HEK293 (cell line): Measurements from ENCODE around the gene APELA.

Experiments used
- ATF2 ChIP-seq: fragments of 450-650 bp; formaldehyde crosslinking; IDR thresholded peaks from 2 replicates; pipeline ENCODE4 v1.5.1; 2016; ENCODE audit warnings: missing biosample characterization, missing genetic modification characterization, low read depth
- CTCF ChIP-seq: fragments of 450-650 bp; formaldehyde crosslinking; IDR thresholded peaks from 2 replicates; pipeline ENCODE4 v1.5.1; 2016; ENCODE audit warnings: missing biosample characterization, missing genetic modification characterization
- FEZF1 ChIP-seq: fragments of 450-650 bp; formaldehyde crosslinking; IDR thresholded peaks from 2 replicates; pipeline ENCODE4 v1.5.1; 2016; ENCODE audit warnings: missing biosample characterization, missing genetic modification characterization
- GLIS1 ChIP-seq: fragments of 450-650 bp; formaldehyde crosslinking; IDR thresholded peaks from 2 replicates; pipeline ENCODE4 v1.5.1; 2016; ENCODE audit warnings: missing biosample characterization, missing genetic modification characterization
- MZF1 ChIP-seq: fragments of 450-650 bp; formaldehyde crosslinking; IDR thresholded peaks from 2 replicates; pipeline ENCODE4 v1.5.1; 2017; ENCODE audit warnings: missing biosample characterization, missing genetic modification characterization, borderline replicate concordance
- TCF7L2 ChIP-seq: IDR thresholded peaks from 2 replicates; pipeline ENCODE4 v1.6.1; 2011; ENCODE audit warnings: low read depth, mild to moderate bottlenecking, inconsistent platforms, low read length, moderate library complexity, borderline replicate concordance
- YY1 ChIP-seq: fragments of 450-650 bp; formaldehyde crosslinking; IDR thresholded peaks from 2 replicates; pipeline ENCODE4 v1.5.1; 2018; ENCODE audit warnings: missing biosample characterization, missing genetic modification characterization
- ZBTB8A ChIP-seq: fragments of 450-650 bp; formaldehyde crosslinking; IDR thresholded peaks from 2 replicates; pipeline ENCODE4 v1.5.1; 2016; ENCODE audit warnings: missing biosample characterization, missing genetic modification characterization
- ZNF138 ChIP-seq: fragments of 450-650 bp; formaldehyde crosslinking; IDR thresholded peaks from 2 replicates; pipeline ENCODE4 v1.5.1; 2016; ENCODE audit warnings: missing biosample characterization, missing genetic modification characterization, borderline replicate concordance
- ZNF155 ChIP-seq: fragments of 450-650 bp; formaldehyde crosslinking; IDR thresholded peaks from 2 replicates; pipeline ENCODE4 v1.5.1; 2016; ENCODE audit warnings: missing biosample characterization, missing genetic modification characterization
- ZNF530 ChIP-seq: fragments of 450-650 bp; formaldehyde crosslinking; IDR thresholded peaks from 2 replicates; pipeline ENCODE4 v1.5.1; 2016; ENCODE audit warnings: low read depth, missing biosample characterization, missing genetic modification characterization
- ZNF561 ChIP-seq: fragments of 450-650 bp; IDR thresholded peaks from 2 replicates; pipeline ENCODE4 v1.5.1; 2018; ENCODE audit warnings: missing biosample characterization, missing genetic modification characterization, borderline replicate concordance
- ZNF747 ChIP-seq: fragments of 450-650 bp; formaldehyde crosslinking; IDR thresholded peaks from 2 replicates; pipeline ENCODE4 v1.5.1; 2016; ENCODE audit warnings: missing biosample characterization, missing genetic modification characterization
- TF ChIP-seq, protein P1 (sequence below): fragments of 450-650 bp; formaldehyde crosslinking; IDR thresholded peaks from 2 replicates; pipeline ENCODE4 v1.5.1; 2016; ENCODE audit warnings: missing biosample characterization, missing genetic modification characterization

DNA sequence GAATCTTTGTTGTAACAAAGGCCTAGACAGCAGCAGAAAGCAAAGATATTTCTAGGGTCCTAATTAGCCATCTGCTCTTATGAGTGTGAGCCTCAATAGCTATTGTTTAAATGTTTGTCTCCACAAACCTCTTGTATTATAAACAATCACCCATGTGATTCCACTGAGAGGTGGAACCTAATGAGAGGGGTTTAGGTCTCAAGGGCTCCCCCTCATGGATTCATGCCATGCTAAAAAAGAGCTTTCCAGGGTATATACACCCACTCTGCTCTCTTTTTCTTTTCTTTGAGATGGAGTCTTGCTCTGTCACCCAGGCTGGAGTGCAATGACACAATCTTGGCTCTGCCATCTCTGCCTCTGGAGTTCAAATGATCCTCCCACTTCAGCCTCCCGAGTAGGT is 58.4 kb downstream of the APELA start:
- TF ChIP-seq CTCF (tag by site-specific recombination): no peak
- TF ChIP-seq TCF7L2: no peak
- TF ChIP-seq MZF1 (tag by site-specific recombination): no peak
- TF ChIP-seq YY1 (tag by site-specific recombination): no peak
- no peak for TF ChIP-seq ZNF155 (tag by site-specific recombination)
- no peak for TF ChIP-seq FEZF1 (tag by site-specific recombination)
- no peak for TF ChIP-seq GLIS1 (tag by site-specific recombination)
- no peak for TF ChIP-seq ZNF747
- TF ChIP-seq ZBTB8A (tag by site-specific recombination): no peak
- TF ChIP-seq ZNF561 (tag by site-specific recombination): no peak
- TF ChIP-seq, protein P1, sequence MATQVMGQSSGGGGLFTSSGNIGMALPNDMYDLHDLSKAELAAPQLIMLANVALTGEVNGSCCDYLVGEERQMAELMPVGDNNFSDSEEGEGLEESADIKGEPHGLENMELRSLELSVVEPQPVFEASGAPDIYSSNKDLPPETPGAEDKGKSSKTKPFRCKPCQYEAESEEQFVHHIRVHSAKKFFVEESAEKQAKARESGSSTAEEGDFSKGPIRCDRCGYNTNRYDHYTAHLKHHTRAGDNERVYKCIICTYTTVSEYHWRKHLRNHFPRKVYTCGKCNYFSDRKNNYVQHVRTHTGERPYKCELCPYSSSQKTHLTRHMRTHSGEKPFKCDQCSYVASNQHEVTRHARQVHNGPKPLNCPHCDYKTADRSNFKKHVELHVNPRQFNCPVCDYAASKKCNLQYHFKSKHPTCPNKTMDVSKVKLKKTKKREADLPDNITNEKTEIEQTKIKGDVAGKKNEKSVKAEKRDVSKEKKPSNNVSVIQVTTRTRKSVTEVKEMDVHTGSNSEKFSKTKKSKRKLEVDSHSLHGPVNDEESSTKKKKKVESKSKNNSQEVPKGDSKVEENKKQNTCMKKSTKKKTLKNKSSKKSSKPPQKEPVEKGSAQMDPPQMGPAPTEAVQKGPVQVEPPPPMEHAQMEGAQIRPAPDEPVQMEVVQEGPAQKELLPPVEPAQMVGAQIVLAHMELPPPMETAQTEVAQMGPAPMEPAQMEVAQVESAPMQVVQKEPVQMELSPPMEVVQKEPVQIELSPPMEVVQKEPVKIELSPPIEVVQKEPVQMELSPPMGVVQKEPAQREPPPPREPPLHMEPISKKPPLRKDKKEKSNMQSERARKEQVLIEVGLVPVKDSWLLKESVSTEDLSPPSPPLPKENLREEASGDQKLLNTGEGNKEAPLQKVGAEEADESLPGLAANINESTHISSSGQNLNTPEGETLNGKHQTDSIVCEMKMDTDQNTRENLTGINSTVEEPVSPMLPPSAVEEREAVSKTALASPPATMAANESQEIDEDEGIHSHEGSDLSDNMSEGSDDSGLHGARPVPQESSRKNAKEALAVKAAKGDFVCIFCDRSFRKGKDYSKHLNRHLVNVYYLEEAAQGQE: no peak
- TF ChIP-seq ATF2: no peak
- no peak for TF ChIP-seq ZNF138 (tag by site-specific recombination)
- no peak for TF ChIP-seq ZNF530 (tag by site-specific recombination)
